ENCODE measurements around the gene TOMM20. TPM values are rescaled to one million over a fixed set of nuclear protein-coding genes. Genes with fewer than 3 reads are reported as not detected.
"Not testable (repeated sequence)": the region's sequence is repeated elsewhere in the genome, so short reads cannot be mapped to it uniquely, and the experiment has no call there.

The TOMM20 gene
- total RNA-seq, 1 experiment from 2014 or later: 172 TPM

DNA sequence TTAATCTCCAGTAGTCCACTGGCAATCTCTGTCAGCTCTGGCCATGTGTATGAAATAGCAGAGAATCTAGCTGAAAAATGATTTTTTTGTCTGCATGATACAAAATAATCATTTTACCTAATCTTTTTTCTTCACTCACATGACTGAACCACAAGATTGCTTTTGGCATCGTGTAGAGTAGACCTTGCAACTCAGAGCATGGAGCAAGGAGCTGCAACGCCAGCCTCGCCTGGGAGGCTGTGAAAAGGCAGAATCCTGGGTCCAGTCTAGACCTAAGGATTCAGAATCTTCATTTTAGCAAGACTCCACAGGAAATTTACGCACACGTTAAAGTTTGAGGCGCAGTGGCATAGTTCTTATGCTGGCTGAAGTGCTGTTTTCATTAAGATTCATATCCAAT, 40.2 kb downstream of the TOMM20 start:
- H3K4me3 ChIP-seq (ENCODE audit: insufficient read depth, low read depth, low read length): no peak overlapping the region
- H3K36me3 ChIP-seq (replicated peaks; ENCODE audit: control insufficient read depth, insufficient read depth, low read length): no peaks in the 10 kb centered on the region
- H3K27me3 ChIP-seq (ENCODE audit: control insufficient read depth, insufficient read depth, low read length): no peaks in the 10 kb centered on the region
- no peak for DNase-seq

DNA sequence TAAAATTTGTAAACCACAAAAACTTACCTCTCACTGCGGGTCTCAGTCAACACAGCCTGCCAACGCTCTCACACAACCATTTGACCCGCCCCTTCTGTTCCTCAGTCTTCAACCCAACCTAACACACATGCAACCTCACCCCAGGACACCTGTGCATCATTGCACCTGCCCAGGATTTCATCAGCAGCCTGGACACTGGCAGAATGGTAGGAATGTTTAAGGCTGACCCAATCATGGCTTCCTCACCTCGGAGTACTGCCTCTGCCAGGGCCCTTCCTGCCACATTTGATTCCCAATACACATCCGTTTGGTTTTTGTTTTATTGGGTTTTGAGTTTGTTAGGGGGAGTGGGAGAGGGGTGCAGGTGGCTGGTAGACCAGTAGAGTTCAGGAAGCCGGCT, 40.7 kb downstream of the TOMM20 start:
- no peak for DNase-seq
- H3K27me3 ChIP-seq (ENCODE audit: control insufficient read depth, insufficient read depth, low read length): no peaks in the 10 kb centered on the region
- no peaks in the 10 kb centered on the region for H3K36me3 ChIP-seq (replicated peaks; ENCODE audit: control insufficient read depth, insufficient read depth, low read length)
- no peak overlapping the region for H3K4me3 ChIP-seq (ENCODE audit: insufficient read depth, low read depth, low read length)

DNA sequence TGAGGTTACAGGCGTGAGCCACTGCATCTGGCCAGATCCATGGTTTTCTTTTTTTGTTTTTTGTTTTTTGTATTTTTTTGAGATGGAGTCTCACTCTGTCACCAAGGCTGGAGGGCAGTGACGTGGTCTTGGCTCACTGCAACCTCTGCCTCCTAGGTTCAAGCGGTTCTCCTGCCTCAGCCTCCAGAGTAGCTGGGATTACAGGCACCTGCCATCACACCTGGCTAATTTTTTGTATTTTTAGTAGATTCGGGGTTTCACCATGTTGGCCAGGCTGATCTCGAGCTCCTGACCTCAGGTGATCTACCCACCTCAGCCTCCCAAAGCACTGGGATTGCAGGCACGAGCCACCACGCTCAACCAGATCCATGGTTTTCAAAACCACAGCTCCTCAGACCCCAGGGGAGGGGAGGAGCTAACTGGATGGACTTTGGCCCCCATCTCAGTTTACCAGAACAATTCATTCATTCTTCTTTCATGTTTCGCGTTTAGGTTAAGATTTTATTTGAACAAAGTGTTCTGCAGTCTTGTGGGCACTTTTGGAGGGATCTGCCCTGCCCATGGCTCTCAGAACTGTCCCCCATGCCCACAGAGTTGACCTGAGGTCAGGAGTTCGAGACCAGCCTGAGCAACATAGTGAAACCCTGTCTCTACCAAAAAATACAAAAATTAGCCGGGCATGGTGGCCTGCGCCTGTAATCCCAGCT, 43.1 kb downstream of the TOMM20 start:
- H3K36me3 ChIP-seq (replicated peaks; ENCODE audit: control insufficient read depth, insufficient read depth, low read length); DNase-seq; H3K27me3 ChIP-seq (ENCODE audit: control insufficient read depth, insufficient read depth, low read length); H3K4me3 ChIP-seq (ENCODE audit: insufficient read depth, low read depth, low read length): not testable (repeated sequence)

DNA sequence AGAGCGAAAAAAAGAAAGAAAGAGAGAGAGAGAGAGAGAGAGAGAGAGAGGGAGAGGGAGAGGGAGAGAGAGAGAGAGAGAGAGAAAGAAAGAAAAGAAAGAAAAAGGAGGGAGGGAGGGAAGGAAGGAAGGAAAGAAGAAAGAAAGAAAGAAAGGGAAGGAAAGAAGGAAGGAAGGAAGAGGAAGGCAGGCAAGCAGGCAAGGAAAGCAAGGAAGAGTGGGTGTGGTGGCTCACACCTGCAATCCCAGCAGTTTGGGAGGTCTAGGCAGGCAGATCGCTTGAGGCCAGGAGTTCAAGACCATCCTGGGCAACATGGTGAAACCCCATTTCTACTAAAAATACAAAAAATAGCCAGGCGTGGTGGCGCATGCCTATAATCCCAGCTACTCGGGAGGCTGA, 47.8 kb downstream of the TOMM20 start:
- DNase-seq; H3K27me3 ChIP-seq (ENCODE audit: control insufficient read depth, insufficient read depth, low read length); H3K36me3 ChIP-seq (replicated peaks; ENCODE audit: control insufficient read depth, insufficient read depth, low read length); H3K4me3 ChIP-seq (ENCODE audit: insufficient read depth, low read depth, low read length): not testable (repeated sequence)

DNA sequence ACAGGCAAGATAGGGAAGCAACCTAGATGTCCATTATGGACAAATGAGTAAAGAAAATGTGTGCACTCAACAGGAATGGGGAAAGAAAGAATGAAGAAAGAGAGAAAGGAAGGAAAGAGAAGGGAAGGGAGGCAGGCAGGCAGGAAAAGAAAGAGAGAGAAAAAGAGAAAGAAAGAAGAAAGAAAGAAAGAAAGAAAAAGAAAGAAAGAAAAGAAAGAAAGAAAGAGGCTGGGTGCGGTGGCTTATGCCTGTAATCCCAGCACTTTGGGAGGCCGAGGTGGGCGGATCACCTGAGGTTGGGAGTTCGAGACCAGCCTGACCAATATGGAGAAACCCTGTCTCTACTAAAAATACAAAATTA, 48.4 kb downstream of the TOMM20 start:
- H3K36me3 ChIP-seq (replicated peaks; ENCODE audit: control insufficient read depth, insufficient read depth, low read length); DNase-seq; H3K27me3 ChIP-seq (ENCODE audit: control insufficient read depth, insufficient read depth, low read length): not testable (repeated sequence)

DNA sequence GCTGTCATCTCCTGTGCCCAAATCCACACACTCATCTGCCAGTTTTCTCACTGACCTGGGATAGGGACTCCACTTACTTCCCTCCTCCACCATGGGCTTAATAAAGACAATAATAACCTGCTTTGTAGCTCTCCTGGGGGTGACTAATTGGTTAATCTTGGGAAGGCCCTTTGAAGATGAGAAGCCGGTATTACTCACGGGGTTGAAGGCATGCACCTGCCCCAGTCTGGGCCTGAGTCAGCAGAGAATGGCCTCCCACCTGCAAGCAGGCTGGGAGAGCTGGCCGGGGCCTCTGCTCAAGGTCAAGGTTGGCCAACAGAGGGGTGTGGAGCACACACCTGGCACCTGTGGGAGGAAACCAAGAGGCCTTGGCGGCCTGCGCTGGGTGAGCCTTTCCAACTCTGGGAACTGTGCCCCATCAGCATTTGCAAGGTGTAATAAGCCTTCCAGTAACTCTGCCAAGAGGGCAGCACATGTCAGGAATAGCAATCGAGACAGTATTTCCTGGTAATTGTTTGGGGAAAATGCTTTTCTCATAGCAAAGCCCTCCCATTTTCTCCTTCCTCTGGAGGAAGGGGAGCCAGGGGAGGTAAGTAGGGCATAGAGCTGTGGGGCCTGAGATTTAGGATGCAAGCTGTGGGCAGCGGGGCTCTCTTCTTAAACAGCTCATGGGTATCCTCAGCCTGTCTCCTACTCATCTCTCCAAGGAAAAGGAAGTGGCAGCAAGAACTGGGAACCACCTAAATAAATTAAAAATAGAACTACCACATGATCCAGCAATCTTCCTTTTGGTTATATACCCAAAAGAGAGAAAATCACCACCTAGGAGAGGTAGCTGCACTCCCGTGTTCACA, 49.0 kb downstream of the TOMM20 start:
- H3K4me3 ChIP-seq (ENCODE audit: insufficient read depth, low read depth, low read length): no peak overlapping the region
- peak; percentile 52 for DNase-seq
- H3K27me3 ChIP-seq (ENCODE audit: control insufficient read depth, insufficient read depth, low read length): no peaks in the 10 kb centered on the region
- no peaks in the 10 kb centered on the region for H3K36me3 ChIP-seq (replicated peaks; ENCODE audit: control insufficient read depth, insufficient read depth, low read length)

More for the DNA sequence above, 48.4 kb downstream of the TOMM20 start:
- H3K4me3 ChIP-seq (ENCODE audit: insufficient read depth, low read depth, low read length): not testable (repeated sequence)

DNA sequence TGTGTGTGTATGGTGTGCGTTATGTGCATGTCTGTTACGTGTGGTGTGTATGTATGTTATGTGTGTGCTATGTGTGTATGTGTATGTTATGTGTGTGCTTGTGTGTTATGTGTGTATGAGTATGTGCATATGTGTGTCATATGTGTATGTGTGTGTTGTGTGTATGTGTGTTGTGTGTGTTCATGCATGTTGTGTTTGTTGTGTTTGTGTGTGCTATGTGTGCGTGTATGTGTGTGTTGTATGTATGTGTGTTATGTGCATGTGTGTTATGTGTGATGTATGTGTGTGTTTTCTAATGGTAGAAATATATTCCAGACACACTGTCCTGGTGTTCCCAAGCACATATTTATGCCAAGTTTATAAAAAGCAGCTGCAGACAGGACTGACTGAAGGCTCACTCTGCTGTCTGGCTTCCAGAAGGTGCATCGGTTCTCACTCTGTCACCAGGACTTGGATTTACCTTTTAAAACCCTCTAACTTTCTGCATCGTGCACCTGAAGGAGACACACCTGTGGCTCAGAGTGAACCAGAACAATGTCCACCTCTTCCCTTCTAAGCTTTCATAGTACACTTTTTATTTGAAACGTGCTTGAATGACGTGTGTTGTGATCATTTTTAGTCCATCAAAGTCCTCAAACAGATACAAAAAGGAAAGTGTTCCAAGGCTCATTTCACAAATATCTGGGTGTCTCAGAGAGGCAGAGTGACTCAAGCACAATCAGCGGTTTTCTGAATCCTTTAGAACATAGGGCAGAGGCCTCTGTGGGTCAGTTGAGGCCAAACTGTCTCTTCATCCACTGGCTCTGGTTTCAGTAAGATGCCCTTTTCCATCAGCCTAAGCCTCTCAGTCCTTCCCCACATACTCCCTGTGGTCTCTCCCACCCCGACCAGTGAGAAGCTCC, 49.9 kb downstream of the TOMM20 start:
- Histone ChIP-seq H3K4me3 (ENCODE audit: insufficient read depth, low read depth, low read length) (no peak overlapping the region), H3K27me3 (ENCODE audit: control insufficient read depth, insufficient read depth, low read length) (no peaks in the 10 kb centered on the region), H3K36me3 (replicated peaks; ENCODE audit: control insufficient read depth, insufficient read depth, low read length) (no peaks in the 10 kb centered on the region)
- peak; percentile 37 for DNase-seq

DNA sequence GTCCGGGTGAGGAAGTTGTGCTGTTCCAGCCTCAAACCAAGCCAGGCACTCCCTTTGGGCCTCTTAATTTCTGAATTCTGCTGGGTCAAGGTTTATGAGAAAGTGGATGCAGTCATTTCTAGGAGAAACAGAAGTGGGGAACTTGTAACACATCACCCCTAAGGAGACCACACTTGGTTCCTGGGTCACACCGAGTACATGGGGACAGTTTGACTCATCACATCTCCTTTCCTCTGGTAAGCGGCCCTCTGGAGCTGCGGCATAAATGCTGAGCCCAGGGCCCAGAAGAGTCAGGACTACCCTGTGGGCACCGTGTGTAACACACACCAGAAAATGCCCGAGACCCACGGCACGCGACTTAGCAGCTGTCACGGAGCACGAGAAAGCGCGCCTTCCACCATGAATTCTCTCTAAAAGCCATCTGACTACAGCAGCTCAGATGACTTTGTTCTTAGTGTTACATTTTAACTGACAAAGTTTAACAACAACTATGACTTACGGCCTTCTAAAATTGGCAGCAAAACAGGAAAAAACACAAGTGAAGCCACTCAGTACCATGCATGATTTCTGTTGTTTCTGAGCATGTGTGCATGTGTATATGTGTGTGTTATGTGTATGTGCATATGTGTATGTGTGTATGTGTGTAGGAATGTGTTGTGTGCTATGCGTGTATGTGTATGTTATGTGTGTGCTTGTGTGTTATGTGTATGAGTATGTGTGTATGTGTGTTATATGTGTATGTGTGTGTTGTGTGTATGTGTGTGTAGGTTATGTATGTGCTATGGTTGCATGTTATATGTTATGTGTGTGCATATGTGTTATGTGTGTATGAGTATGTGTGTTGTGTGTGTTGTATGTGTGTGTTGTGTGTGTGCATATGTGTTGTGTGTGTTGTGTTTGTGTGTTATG, 50.8 kb downstream of the TOMM20 start:
- no peaks in the 10 kb centered on the region for H3K36me3 ChIP-seq (replicated peaks; ENCODE audit: control insufficient read depth, insufficient read depth, low read length)
- no peak overlapping the region for H3K4me3 ChIP-seq (ENCODE audit: insufficient read depth, low read depth, low read length)
- H3K27me3 ChIP-seq (ENCODE audit: control insufficient read depth, insufficient read depth, low read length): no peaks in the 10 kb centered on the region
- DNase-seq: peak; percentile 10

DNA sequence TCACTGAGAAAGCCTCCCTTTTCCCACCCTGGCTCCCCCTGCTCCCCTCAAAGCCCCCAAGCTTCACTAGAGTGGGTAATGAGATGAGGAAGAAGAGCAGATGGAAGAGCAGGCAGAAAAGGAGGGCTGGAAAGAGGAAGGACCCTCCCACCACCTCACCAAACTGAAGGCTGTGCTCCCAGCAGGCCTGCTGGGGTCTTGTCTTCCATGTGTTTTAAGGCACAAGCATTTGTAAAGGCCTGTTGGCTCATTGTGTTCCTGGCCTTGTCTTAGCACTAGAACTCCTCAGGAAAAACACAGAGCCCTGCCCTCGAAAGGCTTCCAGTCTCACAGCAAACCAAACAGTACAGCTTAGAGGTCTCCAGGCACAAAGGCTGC, 51.5 kb downstream of the TOMM20 start:
- no peak overlapping the region for H3K4me3 ChIP-seq (ENCODE audit: insufficient read depth, low read depth, low read length)
- no peaks in the 10 kb centered on the region for H3K36me3 ChIP-seq (replicated peaks; ENCODE audit: control insufficient read depth, insufficient read depth, low read length)
- no peaks in the 10 kb centered on the region for H3K27me3 ChIP-seq (ENCODE audit: control insufficient read depth, insufficient read depth, low read length)
- DNase-seq: peak; percentile 37

DNA sequence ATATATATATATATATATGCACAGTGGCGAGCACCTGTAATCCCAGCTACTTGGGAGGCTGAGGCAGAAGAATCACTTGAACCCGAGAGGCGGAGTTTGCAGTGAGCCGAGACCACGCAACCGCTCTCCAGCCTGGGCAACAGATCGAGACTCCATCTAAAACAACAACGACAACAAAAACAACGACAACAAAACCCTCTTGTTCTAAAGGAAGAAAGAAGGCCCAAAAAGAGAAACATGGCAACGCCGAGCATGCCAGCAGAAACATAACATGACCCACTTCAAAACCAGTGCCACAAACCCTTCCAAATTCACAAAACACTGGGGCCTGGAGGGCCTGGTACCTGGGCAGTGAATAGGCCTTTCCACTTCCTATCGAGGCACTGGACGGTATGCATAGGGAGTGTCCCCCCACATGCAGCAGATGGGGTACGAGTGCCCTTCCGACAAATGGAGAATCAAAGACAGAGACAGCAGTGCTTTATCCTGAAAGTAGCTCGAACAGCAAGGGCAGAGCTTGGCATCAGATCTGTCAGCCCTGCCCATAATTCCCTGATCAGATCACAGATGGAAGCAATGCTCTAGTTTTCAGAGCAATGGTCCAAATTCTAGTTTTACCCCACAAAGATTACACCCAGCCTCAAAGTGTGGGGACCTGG, 52.0 kb downstream of the TOMM20 start:
- H3K27me3 ChIP-seq (ENCODE audit: control insufficient read depth, insufficient read depth, low read length): no peaks in the 10 kb centered on the region
- no peak overlapping the region for H3K4me3 ChIP-seq (ENCODE audit: insufficient read depth, low read depth, low read length)
- DNase-seq: no peak
- no peaks in the 10 kb centered on the region for H3K36me3 ChIP-seq (replicated peaks; ENCODE audit: control insufficient read depth, insufficient read depth, low read length)

DNA sequence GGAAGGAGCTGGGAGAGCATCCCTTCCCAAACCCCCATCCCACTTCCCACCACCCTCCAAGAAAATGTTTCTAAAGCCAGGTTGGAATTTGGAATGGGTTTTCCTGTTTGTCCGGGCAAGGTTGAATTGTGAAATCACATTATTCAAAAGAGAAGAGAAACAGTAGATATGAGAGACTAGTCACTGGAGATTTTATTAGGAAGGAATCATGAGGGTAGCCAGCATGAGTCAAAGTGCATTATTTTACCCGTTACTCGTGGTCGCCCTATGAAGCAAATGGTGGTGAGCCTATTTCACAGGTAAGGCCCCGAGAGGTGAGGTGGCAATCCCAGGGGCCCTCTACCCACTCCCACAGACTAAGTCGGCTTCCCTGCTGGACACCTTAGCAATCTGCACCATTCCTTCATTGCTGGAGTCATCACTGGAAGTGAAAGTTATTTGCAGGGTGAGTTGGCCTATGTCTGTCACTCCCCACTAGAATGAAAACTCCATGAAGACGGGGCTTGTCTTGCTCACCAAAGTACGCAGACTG, 52.8 kb downstream of the TOMM20 start:
- H3K4me3 ChIP-seq (ENCODE audit: insufficient read depth, low read depth, low read length): no peak overlapping the region
- no peaks in the 10 kb centered on the region for H3K27me3 ChIP-seq (ENCODE audit: control insufficient read depth, insufficient read depth, low read length)
- no peak for DNase-seq
- H3K36me3 ChIP-seq (replicated peaks; ENCODE audit: control insufficient read depth, insufficient read depth, low read length): no peaks in the 10 kb centered on the region

DNA sequence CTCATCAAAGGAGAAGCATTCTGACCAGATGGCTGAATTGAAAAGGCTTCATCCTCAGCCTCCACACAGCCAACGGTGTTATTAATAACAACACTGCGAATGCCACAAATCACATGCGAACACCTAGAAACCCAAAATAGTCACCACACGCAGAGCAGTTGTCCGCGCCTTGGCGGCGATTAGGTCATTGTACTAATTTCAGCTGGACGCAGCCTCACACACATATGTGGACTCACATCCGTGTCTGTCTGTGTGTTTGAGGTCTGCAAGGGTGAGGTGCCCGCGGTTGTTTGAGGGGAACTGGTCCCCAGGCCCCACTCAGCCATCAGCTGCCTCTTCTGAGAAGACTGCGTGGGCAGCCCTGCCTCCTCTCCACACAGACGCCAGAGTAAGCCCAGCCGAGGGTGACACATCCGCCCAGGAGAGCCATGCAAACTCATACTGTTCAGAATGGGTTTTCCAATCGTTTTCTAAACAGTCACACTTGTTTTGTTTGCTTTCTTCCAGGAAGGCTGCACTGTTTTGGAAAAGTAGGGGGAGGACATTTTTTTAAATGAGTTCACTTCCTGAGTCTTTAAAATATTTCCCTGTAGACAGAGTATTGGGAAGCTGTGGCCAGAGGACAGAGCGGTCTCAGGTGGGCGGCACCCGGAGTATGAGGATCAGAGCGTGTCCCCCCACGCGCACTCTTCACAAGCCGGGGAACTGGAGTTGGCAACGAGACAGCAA, 53.4 kb downstream of the TOMM20 start:
- Histone ChIP-seq H3K4me3 (ENCODE audit: insufficient read depth, low read depth, low read length) (no peak overlapping the region), H3K27me3 (ENCODE audit: control insufficient read depth, insufficient read depth, low read length) (no peaks in the 10 kb centered on the region), H3K36me3 (replicated peaks; ENCODE audit: control insufficient read depth, insufficient read depth, low read length) (no peaks in the 10 kb centered on the region)
- DNase-seq: no peak

Data from H7 (cell line).